ENCODE results near the gene KLHL1.

The KLHL1 gene

GRCh38 chr13:70014337-70014736, 93.9 kb downstream of the KLHL1 start:
- no peak for DNase-seq

DNA sequence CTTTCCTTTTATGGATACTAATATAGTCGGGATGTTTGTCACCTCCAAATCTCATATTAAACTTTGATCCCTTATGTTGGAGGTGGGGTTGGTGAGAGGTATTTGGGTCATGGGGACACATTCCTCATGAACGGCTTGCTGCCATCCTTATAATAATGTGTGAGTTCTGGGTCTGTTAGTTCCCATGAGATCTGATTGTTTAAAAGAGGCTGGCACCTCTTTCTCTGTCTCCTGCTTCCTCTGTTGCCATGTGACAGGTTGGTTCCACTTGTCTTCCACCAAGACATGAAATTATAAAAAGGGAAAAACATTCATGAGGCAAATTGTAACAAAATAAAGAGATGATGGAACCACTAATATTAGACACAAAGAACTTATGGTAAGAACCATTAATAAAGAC, 108.4 kb downstream of the KLHL1 start:
- DNase-seq: no peak

- DNase-seq: no peak
Observed at GRCh38 chr13:69997061-69997460, 111.2 kb downstream of the KLHL1 start.

DNA sequence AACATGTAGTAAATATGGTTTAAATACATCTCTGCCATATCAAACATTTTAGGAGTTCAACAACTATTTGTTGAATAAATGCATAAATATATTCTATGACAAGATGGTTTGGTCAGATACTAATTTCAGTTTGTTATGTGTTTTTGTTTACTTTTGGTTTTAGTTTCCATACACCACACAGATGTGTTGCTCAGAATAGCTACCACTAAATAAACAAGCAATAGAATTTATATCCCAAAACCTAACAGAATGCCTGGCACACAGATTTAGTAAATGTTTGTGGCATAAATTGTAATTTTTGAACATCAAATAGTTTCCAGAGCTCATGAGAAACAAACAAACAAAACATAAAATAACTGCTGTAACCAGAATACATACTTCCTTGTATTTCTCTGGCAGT, 127.5 kb downstream of the KLHL1 start:
- DNase-seq: no peak

- DNase-seq: no peak
Observed at GRCh38 chr13:69975496-69975895, 132.8 kb downstream of the KLHL1 start.

DNA sequence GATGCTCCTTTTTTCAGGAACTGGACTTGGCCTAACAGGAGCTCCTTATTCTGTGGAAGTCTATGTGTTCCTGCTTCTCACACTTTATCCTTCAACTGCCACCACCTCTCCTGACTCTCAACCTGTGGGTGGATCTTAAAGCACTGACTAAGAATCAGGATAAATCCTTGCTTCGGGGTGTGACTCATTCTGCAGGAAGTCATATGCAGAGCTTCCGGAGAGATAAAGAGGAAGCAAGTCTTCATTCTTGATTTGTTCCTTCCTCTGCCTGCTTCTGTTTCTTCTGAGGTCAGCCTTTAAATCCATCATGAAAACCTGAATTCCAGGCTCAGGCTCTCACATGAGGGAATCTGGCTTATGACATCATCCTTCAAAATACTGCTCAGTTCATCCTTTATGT, 137.7 kb downstream of the KLHL1 start:
- DNase-seq: no peak

DNA sequence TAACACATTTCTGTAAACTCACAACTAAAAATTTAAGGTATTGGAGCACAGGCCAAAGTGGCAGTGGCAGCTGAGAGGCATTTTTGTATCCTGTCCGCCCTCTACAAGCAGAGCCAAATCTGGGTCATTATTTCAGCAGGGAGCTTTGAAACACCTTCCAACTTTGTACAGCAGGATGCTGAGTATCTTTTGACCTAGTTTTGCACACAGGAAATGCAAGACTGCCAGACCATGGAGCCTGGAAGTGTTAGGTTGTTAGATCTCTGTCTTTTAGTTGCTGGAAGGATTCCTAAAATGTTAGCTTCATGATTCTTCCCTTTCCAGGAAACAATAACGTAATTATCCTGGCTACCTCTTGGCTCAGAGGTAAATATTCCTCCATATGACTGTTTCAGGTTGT, 149.2 kb downstream of the KLHL1 start:
- DNase-seq: no peak

DNA sequence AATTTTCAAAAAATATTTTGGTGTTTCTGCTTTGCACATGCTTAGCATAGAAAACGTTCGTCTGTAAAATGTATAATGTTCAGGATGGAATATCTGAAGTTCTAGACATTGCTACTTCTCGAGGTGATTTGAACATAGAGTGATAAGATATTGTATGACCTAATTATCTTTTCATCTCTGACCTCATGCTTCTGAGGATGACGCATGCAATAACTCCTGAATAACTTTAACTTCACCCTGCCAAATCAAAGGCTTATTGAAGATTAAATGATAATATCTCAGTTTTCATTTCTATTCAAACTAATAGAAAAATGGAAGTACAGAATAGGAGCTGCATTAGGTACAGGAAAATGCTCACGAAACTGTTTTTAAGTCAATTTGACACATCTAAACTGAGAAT, 151.4 kb downstream of the KLHL1 start:
- no peak for DNase-seq

DNA sequence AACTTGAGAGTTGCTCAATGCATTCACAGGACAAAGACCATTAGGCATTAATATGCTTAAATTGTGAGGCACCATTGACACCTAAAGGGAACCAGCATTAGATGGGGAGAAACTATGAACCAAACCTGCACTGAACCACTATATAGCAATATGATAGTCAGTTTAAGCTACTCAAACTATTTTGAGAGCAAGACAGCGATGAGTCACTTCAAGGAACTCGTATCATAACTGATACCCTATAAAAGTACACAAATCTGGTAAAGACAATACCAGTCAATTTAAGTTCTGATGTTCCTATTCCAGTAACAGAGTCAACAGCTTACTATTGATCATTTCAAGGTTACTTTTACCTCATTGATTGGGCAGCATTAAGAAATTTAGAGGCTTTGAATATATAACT, 151.9 kb downstream of the KLHL1 start:
- no peak for DNase-seq

GRCh38 chr13:69955271-69955670, 153.0 kb downstream of the KLHL1 start:
- no peak for DNase-seq

- DNase-seq: no peak
Observed at GRCh38 chr13:69951412-69951811, 156.8 kb downstream of the KLHL1 start.

- no peak for DNase-seq
Observed at GRCh38 chr13:69950160-69950559, 158.1 kb downstream of the KLHL1 start.

DNA sequence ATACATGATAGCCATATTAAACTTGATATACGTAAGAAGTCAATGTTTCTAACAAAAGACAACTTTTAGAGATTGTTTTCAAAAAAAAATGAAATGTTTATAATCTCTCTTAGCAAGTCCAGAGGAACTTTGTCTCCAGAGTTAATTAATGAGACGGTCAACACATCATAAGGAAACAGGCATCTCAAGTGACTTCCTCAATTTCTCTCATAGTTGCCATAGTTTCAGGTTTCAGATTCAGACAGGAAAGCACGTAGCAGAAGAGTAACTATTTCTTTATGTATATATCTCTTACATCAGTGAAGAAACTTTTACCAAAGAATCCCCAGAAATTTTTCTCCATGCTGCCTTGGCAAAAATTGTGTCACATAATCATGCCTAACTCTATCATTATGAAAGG, 160.2 kb downstream of the KLHL1 start:
- no peak for DNase-seq

DNA sequence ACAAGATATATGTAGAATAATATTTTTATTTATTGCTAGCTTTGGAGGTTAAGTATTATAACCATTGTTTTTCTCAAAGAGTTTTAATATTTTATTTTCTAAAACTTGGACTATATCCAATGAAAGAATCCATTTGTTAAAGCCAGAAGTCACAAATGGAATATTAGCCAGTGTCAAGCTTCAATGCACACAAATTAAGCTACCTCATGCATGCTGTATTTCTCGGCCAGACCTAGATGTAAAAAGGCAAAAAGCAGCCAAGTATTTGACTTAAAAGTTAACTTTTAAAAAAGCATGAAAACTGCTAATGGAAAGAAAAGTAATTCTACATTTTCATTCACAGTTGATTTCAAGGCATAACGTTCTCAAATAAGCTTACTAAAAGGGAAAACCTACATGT, 160.7 kb downstream of the KLHL1 start:
- DNase-seq: no peak

DNA sequence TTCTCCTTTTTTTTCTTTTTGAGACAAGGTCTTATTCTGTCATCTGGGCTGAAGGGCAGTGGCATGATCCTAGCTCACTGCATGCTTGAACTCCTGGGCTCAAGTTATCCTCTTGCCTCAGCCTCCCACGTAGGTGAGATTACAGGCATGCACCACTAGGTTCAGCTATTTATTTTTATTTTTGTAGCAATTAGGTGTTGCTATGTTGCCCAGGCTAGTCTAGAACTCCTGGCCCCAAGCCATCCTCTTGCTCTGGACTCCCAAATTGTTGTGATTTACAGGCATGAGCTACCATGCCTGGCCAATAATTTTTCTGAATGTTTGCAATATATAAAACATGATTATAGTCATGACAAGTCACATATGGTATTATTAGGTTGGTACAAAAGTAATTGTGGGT, 161.7 kb downstream of the KLHL1 start:
- DNase-seq: no peak

DNA sequence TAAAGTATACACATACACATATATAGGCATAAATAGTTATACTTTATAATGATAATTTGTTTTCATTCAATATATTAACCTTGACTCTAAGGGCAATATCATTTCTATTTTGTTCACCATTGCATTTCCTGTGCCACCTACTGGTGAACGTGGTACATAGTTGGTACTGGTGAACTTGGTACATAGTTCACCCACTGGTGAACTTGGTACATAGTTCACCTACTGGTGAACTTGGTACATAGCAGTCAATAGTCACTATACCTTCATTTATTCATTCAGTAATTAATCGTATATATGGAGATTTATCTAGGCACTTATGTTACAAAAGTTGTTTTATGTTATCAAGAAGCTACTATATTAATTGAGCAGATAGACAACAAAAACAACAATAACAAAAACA, 173.2 kb downstream of the KLHL1 start:
- no peak for DNase-seq

DNA sequence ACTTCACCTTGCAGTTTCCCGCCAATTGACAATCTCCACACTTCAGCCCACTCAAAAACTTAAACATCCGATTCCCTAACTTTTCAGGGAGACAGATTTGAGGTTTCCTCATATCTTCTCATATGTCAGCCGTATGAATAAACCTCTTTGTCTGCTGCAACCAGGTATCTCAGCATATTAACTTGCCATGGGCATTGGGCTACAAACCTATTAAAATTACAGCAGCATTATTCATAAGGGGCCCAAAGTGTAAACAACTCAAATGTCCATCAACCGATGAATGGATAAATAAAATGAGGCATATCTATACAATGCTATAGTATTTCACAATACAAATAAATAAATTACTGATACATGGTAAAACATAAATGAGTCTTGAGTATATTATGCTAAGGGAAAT, 180.0 kb downstream of the KLHL1 start:
- no peak for DNase-seq

GRCh38 chr13:69921156-69921555, 187.1 kb downstream of the KLHL1 start:
- no peak for DNase-seq

- no peak for DNase-seq
Observed at GRCh38 chr13:69912630-69913029, 195.6 kb downstream of the KLHL1 start.

DNA sequence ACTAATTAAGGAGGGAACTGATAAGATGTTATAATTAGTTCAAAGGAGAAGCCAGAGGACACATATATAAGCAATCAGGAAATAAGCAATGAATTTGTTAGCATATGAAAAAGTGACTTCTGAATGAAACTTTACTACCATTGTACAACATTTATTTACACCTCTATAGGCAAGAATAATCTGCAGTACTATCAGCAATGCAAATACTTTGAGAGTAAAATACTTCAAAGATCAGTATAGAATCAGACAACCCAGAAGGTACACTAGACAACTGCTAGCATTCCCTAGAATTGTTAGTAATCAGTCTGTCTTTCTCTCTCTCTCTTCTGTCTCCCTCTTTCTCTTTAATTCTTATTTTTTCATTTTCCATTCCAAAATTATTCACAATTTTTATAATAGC, 197.5 kb downstream of the KLHL1 start:
- no peak for DNase-seq

DNA sequence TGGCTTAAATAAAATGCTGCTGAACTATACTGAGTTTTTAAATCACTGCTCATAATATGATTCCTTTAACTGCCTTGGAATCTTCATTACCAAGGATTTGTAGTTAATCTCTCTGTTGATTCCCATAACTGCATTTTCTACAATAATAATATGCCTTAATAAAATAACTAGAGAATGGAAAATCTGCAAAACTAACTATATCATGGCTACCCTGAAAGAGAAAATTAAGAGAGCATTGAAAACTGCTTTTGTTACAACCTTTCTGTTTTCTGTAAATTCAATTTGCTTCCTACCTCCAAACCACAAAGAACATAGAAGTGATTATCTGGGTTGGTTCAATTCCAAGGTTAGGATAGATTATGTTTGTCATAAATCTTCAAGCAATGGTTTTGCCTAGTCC, 203.5 kb downstream of the KLHL1 start:
- DNase-seq: no peak

DNA sequence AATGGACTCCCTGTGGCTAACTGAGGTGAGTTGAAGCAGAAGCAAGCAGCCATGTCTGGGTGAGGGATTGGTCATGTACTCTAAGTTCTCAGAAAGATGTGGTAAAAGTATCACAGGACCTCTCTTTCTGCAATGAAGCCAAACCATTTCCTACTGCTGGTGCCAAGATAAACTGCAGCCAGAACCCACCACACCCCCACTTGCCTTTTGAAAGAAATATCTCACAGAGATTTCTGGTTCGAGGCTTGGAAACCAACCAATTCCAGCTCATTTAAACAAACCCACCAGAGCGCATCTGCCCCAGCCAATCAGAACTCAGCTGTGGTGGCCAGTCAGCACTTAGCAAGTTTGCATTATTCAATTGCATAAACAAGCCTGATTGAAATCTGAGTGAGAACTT, 205.2 kb downstream of the KLHL1 start:
- DNase-seq: no peak

- no peak for DNase-seq
Observed at GRCh38 chr13:69882451-69882850, 225.8 kb downstream of the KLHL1 start.

DNA sequence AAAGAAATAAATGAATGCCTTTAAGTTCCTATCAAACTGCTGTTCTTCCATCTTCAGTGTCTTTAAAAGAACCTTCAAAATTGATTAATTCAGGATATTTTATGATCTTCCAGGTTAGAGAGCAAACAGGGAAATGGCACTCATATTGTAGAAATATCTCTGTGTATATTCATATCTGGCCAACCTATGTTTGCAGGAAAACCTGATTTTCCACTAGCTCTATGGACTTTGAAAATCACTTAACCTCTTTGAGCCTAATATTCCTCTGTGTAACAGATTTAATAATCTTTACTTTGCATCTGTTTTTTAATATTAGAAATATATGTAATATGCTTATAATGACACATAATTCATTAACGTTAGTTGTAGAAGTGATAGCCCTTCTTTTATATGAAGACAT, 228.3 kb downstream of the KLHL1 start:
- no peak for DNase-seq

DNA sequence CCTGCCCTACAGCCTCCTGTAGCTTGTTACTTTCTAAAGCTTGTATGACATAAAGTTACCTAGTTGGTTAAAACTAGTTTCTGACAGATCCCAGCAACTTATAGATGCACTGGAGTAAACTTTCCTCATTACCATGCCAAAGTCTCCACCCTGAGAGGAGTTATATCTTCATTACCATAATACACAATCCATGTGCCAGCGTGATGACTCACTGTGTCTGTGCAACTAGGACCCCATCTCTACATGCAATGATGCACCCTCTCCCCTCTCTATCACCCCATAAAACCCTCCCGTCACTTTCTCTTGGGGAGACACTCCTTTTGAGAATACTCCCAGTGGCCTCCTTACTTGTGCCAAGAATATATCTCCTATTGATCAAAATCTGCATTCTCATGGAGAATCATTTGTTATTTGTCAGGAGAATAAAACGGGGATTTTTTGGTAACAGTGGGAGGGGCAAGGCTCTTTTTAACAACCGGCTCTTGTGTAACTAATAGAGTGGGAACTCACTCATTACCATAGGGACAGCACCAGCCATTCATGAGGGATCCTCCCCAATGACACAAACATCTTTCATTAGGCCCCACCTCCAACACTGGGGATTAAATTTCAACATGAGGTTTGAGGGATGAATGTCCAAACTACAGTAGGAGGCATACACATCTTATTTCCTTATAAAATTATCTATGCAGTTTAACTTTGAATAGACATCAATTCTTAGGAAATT, 235.8 kb downstream of the KLHL1 start:
- DNase-seq: no peak

- DNase-seq: no peak
Observed at GRCh38 chr13:69866555-69866954, 241.7 kb downstream of the KLHL1 start.

Measured in activated CD4-positive, alpha-beta T cell treated with anti-CD3 and anti-CD28 coated beads for 1 hour (primary cell).